HepG2 (cell line): ENCODE results near the gene KIF2C. TPM values are rescaled to one million over a fixed set of nuclear protein-coding genes. Genes with fewer than 3 reads are reported as not detected.

Experiments used
- EHMT2 ChIP-seq: fragments of 200-600 bp; sonication (generic); IDR thresholded peaks from 2 replicates; pipeline ENCODE4 v1.7.0; 2017; ENCODE audit warnings: antibody characterized with exemption, low read depth, low read length, borderline replicate concordance
- GABPA ChIP-seq, 2 experiments: IDR thresholded peaks; 2 replicates each; pipeline ENCODE4 v1.6.1; 2011 to 2016; ENCODE audit warnings: low read depth in 2 of 2, low read length in 1 of 2, missing biosample characterization in 1 of 2, missing genetic modification characterization in 1 of 2
- PHF8 ChIP-seq: sonication (generic); formaldehyde crosslinking; IDR thresholded peaks from 2 replicates; pipeline ENCODE4 v1.5.0; 2020; ENCODE audit warnings: missing genetic modification reagents
- TBX2 ChIP-seq: sonication (generic); formaldehyde crosslinking; IDR thresholded peaks from 2 replicates; pipeline ENCODE4 v1.5.0; 2020; ENCODE audit warnings: missing genetic modification reagents, mild to moderate bottlenecking, borderline replicate concordance
- polyA plus RNA-seq, 8 experiments: library from polyadenylated mRNA; depleted of rRNA in 3 of 8; stranded (reverse) in 7 of 8; unstranded in 1 of 8; fragments of >200 nt; fragmentation: Illumina TruSeq in 4 of 8; extraction: Trizol in 4 of 8; gene quantifications; 2 replicates each; pipeline versions ENCODE4 v1.2.1 to v1.2.3, GENCODE V29; 2011 to 2016; ENCODE audit warnings: low read depth in 4 of 8, missing spikeins in 1 of 8, mixed read lengths in 1 of 8; ENCODE audit not compliant: insufficient read depth in 1 of 8
- total RNA-seq, 5 experiments: library from RNA; depleted of rRNA; stranded (reverse); fragments of >200 nt; fragmentation: Illumina TruSeq; extraction: Trizol; gene quantifications; 2 replicates each; pipeline ENCODE4 v1.2.3, GENCODE V29; 2016; ENCODE audit warnings: low read depth in 1 of 5
- TF ChIP-seq, protein P1 (sequence below): sonication (generic); formaldehyde crosslinking; IDR thresholded peaks from 2 replicates; pipeline ENCODE4 v1.9.0; 2021; ENCODE audit warnings: mild to moderate bottlenecking, missing genetic modification reagents
- TF ChIP-seq, protein P2 (sequence below): sonication (generic); IDR thresholded peaks from 2 replicates; pipeline ENCODE4 v1.6.1; 2016; ENCODE audit warnings: low read depth, borderline replicate concordance
- TF ChIP-seq, protein P3 (sequence below): sonication (generic); formaldehyde crosslinking; IDR thresholded peaks from 2 replicates; pipeline ENCODE4 v1.4.0; 2020; ENCODE audit warnings: missing genetic modification reagents
- TF ChIP-seq, protein P4 (sequence below): sonication (generic); formaldehyde crosslinking; IDR thresholded peaks from 2 replicates; pipeline ENCODE4 v1.5.0; 2020; ENCODE audit warnings: missing genetic modification reagents

KIF2C gene
- total and polyA plus RNA-seq, 2 of the 13 experiments (the other 11 are each of a cell fraction or from before 2014, with no cell fraction given) = 29.7 to 53.7 TPM

DNA sequence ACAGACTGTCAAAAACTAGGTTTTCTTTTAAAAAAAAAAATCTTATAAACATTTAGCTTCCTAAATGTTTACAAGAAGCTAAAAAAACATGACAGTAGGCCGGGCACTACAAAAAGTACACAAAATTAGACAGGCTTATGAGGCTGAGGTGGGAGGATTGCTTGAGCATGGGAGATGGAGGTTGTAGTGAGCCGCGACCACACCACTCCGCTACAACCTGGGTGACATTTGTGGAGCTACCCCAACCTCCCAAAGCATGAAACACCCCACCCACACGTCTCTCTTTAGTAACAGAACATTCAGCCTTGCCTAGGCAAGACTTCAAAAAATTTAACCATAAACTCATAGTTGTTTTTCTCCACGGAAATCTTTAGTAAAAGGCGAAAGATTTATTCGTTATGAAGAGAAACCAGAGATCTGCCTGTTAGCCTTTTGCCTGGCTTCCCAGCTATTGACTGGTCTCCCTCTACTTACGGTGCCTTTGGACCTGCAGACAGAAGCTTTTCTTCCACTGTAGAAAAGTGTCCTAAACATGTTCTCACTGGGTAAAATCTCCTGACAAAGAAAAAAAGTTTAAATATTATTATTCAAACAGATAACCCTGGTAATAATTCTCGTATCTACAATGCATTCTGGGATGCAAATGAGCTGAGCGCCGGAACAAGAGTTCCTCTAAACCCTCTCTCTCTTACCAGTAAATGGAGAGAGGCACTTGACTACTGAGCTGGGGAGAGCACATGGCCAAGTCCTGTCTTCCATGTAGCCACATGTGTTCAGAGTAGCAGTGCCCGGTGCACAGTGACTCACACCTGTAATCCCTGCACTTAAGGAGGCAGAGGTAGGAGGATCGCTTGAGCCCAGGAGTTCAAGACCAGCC lies 17.9 kb upstream of the KIF2C start (continued):
- TF ChIP-seq, protein P1, sequence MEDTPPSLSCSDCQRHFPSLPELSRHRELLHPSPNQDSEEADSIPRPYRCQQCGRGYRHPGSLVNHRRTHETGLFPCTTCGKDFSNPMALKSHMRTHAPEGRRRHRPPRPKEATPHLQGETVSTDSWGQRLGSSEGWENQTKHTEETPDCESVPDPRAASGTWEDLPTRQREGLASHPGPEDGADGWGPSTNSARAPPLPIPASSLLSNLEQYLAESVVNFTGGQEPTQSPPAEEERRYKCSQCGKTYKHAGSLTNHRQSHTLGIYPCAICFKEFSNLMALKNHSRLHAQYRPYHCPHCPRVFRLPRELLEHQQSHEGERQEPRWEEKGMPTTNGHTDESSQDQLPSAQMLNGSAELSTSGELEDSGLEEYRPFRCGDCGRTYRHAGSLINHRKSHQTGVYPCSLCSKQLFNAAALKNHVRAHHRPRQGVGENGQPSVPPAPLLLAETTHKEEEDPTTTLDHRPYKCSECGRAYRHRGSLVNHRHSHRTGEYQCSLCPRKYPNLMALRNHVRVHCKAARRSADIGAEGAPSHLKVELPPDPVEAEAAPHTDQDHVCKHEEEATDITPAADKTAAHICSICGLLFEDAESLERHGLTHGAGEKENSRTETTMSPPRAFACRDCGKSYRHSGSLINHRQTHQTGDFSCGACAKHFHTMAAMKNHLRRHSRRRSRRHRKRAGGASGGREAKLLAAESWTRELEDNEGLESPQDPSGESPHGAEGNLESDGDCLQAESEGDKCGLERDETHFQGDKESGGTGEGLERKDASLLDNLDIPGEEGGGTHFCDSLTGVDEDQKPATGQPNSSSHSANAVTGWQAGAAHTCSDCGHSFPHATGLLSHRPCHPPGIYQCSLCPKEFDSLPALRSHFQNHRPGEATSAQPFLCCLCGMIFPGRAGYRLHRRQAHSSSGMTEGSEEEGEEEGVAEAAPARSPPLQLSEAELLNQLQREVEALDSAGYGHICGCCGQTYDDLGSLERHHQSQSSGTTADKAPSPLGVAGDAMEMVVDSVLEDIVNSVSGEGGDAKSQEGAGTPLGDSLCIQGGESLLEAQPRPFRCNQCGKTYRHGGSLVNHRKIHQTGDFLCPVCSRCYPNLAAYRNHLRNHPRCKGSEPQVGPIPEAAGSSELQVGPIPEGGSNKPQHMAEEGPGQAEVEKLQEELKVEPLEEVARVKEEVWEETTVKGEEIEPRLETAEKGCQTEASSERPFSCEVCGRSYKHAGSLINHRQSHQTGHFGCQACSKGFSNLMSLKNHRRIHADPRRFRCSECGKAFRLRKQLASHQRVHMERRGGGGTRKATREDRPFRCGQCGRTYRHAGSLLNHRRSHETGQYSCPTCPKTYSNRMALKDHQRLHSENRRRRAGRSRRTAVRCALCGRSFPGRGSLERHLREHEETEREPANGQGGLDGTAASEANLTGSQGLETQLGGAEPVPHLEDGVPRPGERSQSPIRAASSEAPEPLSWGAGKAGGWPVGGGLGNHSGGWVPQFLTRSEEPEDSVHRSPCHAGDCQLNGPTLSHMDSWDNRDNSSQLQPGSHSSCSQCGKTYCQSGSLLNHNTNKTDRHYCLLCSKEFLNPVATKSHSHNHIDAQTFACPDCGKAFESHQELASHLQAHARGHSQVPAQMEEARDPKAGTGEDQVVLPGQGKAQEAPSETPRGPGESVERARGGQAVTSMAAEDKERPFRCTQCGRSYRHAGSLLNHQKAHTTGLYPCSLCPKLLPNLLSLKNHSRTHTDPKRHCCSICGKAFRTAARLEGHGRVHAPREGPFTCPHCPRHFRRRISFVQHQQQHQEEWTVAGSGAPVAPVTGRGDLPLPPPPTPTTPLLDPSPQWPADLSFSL (CRISPR knock-in tag) = no peak
- no peak for TF ChIP-seq GABPA (IDR thresholded peaks at IDR 0.05; ENCODE audit: low read depth, low read length)
- no peak for TF ChIP-seq GABPA (CRISPR knock-in tag; IDR thresholded peaks at IDR 0.05; ENCODE audit: low read depth)
- TF ChIP-seq, protein P2, sequence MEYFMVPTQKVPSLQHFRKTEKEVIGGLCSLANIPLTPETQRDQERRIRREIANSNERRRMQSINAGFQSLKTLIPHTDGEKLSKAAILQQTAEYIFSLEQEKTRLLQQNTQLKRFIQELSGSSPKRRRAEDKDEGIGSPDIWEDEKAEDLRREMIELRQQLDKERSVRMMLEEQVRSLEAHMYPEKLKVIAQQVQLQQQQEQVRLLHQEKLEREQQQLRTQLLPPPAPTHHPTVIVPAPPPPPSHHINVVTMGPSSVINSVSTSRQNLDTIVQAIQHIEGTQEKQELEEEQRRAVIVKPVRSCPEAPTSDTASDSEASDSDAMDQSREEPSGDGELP = 0 out of 2 replicates have a peak, but pooled peaks have one; percentile 11
- TF ChIP-seq, protein P3, sequence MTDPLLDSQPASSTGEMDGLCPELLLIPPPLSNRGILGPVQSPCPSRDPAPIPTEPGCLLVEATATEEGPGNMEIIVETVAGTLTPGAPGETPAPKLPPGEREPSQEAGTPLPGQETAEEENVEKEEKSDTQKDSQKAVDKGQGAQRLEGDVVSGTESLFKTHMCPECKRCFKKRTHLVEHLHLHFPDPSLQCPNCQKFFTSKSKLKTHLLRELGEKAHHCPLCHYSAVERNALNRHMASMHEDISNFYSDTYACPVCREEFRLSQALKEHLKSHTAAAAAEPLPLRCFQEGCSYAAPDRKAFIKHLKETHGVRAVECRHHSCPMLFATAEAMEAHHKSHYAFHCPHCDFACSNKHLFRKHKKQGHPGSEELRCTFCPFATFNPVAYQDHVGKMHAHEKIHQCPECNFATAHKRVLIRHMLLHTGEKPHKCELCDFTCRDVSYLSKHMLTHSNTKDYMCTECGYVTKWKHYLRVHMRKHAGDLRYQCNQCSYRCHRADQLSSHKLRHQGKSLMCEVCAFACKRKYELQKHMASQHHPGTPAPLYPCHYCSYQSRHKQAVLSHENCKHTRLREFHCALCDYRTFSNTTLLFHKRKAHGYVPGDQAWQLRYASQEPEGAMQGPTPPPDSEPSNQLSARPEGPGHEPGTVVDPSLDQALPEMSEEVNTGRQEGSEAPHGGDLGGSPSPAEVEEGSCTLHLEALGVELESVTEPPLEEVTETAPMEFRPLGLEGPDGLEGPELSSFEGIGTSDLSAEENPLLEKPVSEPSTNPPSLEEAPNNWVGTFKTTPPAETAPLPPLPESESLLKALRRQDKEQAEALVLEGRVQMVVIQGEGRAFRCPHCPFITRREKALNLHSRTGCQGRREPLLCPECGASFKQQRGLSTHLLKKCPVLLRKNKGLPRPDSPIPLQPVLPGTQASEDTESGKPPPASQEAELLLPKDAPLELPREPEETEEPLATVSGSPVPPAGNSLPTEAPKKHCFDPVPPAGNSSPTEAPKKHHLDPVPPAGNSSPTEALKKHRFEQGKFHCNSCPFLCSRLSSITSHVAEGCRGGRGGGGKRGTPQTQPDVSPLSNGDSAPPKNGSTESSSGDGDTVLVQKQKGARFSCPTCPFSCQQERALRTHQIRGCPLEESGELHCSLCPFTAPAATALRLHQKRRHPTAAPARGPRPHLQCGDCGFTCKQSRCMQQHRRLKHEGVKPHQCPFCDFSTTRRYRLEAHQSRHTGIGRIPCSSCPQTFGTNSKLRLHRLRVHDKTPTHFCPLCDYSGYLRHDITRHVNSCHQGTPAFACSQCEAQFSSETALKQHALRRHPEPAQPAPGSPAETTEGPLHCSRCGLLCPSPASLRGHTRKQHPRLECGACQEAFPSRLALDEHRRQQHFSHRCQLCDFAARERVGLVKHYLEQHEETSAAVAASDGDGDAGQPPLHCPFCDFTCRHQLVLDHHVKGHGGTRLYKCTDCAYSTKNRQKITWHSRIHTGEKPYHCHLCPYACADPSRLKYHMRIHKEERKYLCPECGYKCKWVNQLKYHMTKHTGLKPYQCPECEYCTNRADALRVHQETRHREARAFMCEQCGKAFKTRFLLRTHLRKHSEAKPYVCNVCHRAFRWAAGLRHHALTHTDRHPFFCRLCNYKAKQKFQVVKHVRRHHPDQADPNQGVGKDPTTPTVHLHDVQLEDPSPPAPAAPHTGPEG (CRISPR knock-in tag) = 0 out of 2 replicates have a peak, but pooled peaks have one; percentile 39
- TF ChIP-seq TBX2 (CRISPR knock-in tag) = no peak; the same call in 1 of the 2 replicates
- peak; percentile 52; the same call in 1 of the 2 replicates for TF ChIP-seq PHF8 (CRISPR knock-in tag)
- TF ChIP-seq, protein P4, sequence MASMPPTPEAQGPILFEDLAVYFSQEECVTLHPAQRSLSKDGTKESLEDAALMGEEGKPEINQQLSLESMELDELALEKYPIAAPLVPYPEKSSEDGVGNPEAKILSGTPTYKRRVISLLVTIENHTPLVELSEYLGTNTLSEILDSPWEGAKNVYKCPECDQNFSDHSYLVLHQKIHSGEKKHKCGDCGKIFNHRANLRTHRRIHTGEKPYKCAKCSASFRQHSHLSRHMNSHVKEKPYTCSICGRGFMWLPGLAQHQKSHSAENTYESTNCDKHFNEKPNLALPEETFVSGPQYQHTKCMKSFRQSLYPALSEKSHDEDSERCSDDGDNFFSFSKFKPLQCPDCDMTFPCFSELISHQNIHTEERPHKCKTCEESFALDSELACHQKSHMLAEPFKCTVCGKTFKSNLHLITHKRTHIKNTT (CRISPR knock-in tag) = 0 out of 2 replicates have a peak, but pooled peaks have one; percentile 76
- no peak for TF ChIP-seq EHMT2
